GM12872 (cell line): ENCODE data around the gene TMEM33.

Experiments
- TF ChIP-seq, protein P1 (sequence below): IDR thresholded peaks from 3 replicates; pipeline ENCODE4 v1.5.1; 2011; ENCODE audit warnings: low read depth, mild to moderate bottlenecking, low read length, moderate library complexity; ENCODE audit not compliant: insufficient read depth

The TMEM33 gene

DNA sequence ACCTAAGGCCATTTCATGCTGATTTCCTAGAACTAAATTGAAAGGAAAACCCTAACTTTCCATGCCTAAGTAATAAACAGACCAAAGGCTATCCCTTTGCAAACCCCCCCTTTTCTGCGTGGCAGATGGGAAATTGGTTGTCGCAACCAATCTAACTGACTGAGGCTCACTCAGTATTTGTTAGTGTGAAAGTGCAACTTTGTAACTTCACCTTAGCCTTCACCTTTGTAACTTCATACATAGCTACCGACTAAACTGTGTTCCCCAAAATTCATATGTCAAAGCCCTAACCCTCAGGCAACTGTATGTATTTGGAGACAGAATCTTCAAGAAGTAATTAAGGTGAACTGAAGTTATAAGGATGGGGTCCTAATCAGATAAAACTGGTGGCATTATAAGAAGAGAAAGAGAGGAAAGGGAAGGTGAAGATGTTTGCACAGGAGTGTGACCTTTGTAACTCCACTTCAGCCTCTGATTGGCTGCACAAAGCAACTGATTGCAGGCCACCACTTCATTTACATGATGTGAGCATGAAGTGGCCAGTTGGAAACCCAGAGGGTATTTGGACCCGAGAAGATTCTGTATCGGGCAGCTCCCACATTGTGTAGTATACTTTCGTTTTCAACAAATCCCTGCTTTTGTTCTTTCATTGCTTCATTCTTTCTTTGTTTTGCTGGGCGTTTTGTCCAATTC lies 4.9 kb upstream of the TMEM33 start:
- TF ChIP-seq, protein P1, sequence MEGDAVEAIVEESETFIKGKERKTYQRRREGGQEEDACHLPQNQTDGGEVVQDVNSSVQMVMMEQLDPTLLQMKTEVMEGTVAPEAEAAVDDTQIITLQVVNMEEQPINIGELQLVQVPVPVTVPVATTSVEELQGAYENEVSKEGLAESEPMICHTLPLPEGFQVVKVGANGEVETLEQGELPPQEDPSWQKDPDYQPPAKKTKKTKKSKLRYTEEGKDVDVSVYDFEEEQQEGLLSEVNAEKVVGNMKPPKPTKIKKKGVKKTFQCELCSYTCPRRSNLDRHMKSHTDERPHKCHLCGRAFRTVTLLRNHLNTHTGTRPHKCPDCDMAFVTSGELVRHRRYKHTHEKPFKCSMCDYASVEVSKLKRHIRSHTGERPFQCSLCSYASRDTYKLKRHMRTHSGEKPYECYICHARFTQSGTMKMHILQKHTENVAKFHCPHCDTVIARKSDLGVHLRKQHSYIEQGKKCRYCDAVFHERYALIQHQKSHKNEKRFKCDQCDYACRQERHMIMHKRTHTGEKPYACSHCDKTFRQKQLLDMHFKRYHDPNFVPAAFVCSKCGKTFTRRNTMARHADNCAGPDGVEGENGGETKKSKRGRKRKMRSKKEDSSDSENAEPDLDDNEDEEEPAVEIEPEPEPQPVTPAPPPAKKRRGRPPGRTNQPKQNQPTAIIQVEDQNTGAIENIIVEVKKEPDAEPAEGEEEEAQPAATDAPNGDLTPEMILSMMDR, result no peak

DNA sequence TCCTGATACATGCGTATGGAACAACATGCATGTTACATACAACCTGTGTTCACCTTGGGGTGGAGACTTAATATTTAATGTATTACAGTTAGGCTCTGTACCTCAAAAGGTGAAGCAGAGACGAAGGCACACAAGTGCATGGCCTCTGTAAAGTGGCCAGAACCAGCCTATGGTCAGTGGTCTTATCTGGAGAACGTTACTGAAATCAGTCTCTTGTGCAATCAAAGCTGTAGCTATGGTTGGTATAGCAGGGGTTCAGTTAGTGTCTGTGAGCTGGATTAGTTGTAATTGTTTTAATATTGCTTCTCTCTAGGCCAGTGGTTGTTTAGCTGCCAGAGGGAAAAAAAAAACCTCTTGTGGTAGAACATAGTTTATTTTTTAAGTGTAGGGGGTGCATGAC lies 2.2 kb upstream of the TMEM33 start:
- TF ChIP-seq, protein P1, result no peak

DNA sequence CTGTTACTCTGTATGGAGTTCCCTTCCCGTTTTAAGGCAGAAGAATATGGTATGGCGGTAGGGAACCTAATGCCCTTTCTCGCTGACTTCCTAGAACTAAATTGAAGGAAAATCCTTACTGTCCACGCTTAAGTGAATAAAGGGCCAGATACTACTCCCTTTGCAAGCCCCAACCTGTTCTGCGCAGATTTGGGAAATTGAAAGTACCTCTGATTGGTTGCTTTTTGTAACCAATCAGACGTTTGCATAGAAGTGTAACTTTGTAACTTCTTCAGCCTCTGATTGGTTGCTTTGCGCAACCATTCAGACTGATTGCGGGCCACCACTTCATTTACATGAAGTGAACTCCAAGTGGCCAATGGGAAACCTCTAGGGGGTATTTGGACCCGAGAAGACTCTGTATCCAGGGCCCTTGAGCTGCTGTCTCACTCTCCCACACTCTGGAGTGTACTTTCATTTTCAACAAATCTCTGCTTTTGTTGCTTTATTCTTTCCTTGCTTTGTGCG lies 1.2 kb upstream of the TMEM33 start:
- TF ChIP-seq, protein P1, result no peak

DNA sequence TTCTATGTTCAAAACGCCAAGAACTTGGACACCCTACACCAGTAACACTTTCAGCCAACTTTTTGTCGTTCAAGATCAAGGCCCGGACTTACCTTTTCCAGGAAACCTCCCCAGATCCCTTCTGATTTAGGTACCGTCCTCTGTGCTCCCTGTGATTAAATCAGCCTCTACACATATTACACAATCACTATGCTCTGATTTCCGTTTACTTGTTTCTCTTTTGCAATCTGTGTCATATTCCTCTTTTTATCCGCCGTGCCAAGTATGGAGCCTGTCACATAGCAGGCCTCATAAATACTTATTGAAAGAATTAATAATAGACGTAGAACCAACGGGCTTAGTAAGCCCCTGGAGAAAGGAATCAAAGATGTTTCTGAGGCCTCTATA lies 722 bp upstream of the TMEM33 start:
- TF ChIP-seq, protein P1, result no peak

DNA sequence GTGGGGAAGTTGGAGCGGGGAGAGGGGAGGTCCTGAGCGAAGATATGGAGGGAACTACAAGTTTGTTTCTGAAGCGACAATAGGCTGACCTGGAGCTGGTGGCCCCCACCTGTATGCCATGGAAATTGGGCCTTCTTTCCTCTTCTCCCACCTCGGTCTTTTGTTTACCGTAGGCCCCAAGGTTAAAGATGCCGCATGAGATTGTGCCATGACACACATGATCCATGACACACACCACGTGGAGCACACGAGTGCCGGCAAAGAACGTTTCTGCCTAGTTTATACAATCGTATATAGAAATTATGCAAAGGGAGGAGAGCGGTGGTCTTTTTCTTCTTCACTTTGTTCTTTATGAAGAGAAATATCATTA lies 408 bp downstream of the TMEM33 start:
- TF ChIP-seq, protein P1, result no peak

DNA sequence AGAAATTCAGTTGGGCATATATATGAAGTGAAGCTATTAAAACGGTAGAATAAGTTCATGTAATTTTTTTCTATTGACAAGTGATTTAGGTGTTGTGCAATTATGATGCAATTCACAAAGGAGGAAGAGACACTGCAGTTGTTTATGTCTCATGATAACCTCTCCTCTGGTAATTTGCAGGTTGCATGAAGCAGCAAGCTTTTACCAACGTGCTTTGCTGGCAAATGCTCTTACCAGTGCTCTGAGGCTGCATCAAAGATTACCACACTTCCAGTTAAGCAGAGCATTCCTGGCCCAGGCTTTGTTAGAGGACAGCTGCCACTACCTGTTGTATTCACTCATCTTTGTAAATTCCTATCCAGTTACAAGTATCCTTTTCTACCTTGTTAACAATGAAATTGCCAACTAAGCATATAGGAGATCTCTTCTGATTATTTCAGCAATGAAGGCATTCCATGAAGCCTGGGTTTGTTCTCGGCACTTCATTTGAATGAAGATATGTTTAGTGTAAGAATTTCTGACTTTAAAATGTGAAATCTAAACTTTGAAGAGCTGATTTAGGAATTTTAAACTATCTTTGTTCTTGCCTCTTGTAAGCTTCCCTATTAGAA lies 3.9 kb downstream of the TMEM33 start:
- TF ChIP-seq, protein P1, result no peak

DNA sequence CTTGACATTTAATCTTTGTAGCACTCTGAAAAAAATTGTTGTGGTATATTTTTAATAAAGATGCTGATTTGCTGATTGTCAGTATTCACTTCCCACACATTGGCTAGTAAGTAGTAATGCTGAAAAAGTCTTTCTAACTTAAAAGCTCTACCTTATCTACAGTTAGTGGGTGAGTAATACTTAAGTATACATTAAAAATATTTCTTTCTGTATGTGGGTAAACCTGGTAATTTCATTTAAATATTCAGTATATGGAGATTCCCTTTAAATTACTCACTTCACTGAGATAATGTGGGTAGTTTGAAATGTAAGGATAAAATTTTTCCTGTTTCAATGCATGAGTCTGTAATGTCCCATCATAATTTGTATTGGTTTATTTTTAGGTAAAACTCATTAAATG lies 5.6 kb downstream of the TMEM33 start:
- TF ChIP-seq, protein P1, result no peak
